NCI-H146 (cell line): Measurements from ENCODE around the gene TMEM163.

Experiments used
- DNase-seq: peaks from one replicate; lab custom pipeline; 2025; lab: John Stamatoyannopoulos, UW

The TMEM163 gene

DNA sequence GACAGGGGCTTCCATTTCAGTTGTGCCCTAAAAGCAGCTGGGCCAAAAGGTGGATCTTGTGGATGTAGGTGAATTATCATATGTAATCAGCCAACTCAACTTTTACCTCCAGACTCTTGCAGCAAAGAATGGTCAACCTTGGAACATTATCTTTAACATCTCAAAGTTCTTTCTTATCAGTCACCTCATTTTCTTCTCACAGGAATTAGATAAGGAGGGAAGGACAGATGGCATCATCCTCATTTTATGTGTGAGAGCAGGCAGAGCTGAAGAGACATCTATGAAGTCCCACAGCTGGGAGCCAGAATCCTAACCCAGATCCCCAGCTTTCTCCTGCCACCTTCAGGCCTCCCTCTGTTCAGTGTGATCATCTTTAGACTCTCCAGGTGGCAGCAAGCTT, 282.9 kb downstream of the TMEM163 start:
- no peak for DNase-seq

- no peak for DNase-seq
These were observed 283.3 kb downstream of the TMEM163 start for GRCh38 chr2:134435505-134435904.

GRCh38 chr2:134433979-134434378, 284.8 kb downstream of the TMEM163 start:
- DNase-seq: no peak

DNA sequence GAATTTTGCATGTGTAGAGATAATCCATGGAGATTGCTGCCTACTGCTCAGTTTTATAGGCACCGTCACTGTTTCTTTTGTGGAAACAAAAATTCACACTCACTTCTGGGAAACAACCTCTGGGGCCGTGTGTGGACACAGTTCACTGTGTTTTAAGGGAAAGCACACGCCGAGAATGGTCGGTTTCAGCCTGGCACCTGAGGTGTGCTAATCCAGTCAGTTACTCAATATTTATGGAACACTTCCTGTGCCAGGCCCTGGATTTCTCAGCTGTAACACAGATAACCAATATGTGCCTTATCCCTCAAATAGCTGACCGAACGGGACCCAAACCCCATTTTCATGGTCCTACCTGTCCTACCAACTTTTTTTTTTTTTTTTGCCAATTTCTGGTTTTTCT, 285.3 kb downstream of the TMEM163 start:
- DNase-seq: no peak

DNA sequence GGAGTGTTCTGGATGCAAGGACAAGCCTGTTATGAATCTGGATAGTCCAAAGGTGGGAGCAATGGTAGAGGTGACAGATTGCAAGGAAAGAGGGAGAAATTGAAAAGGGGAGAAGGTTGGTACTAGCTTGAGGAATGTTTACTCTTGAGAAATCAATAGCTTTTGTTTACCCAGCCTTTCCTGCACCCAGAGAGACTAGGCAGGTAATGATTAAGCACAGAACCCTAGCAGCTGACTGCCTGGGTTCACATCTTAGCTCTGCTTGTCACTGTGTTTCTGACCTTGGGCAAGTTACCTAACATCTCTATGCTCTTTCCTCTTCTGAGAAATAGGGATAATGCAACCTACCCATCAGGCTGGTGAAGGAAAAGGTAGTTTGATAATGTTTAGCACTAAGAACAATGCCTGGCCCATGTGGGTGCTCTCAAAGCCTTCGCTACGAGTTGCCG, 286.3 kb downstream of the TMEM163 start:
- peak; percentile 71 for DNase-seq

DNA sequence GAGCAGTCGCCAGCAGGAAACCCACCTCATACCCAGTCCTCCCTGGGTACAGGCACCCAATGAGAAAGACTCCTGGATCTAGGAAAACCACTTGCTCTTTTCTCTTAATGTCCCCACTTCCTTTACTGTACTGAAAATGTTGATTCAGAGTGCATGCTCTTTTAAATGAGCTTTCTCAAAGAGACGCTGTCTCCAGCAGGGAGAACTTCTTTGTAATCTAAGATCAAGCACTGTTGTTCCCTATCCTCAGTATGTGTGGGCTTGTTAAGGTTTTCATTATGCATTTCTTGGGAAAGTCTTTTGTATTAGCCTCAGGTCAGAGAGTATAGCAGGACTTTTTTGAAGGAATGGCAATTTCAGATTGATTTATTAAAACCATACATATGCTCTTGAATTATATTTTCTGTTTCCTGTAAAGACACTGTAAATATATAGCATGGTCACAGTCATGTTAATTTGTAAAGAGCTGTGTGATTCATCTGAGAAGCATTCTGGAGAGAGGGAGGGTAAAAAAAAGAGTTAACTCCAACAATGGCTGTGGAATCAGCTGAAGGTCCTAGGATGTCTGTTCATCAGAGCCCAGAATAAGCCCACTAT, 286.9 kb downstream of the TMEM163 start:
- DNase-seq: no peak

- no peak for DNase-seq
These were observed 288.9 kb downstream of the TMEM163 start for GRCh38 chr2:134429886-134430285.

DNA sequence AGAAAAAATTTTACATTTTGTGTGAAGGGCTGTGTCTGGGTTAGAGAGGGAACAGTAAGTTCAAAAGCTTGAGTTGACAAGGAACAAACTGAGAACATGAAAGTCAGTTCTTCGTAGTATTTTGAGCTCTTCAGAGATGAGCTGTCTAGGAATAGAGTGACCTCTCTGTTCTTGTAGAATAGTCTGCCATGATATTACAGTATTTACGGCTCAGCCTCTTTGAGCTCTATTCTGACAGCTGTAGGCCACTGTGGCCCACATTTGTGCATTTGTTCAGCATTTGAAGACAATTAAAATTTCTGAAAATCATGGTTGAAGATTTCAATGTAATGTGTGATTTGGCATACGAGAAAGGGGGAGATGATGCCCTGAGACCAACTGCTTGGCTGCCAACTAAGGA, 292.1 kb downstream of the TMEM163 start:
- no peak for DNase-seq

GRCh38 chr2:134425724-134426496, 292.9 kb downstream of the TMEM163 start:
- DNase-seq: no peak

GRCh38 chr2:134421556-134422328, 297.1 kb downstream of the TMEM163 start:
- no peak for DNase-seq

DNA sequence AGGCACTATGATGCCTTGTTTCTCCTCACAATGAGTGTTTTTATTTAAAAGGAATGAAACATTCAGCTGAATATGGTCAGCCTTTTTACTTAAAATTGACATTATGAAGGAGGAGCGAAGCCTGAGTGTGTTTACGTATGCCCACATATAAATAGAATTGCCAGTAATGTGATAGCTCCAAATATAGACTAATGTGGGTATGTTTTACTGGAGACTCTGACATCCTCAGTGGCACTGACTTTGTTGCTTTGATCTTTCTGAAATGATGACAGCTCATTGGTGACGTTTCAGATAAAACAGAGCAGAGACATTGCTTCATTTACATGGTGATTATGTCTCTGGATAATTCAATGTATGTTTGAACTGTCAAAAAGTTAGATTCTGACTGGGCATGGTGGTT, 297.9 kb downstream of the TMEM163 start:
- no peak for DNase-seq

GRCh38 chr2:134420259-134420658, 298.5 kb downstream of the TMEM163 start:
- peak; percentile 17 for DNase-seq

DNA sequence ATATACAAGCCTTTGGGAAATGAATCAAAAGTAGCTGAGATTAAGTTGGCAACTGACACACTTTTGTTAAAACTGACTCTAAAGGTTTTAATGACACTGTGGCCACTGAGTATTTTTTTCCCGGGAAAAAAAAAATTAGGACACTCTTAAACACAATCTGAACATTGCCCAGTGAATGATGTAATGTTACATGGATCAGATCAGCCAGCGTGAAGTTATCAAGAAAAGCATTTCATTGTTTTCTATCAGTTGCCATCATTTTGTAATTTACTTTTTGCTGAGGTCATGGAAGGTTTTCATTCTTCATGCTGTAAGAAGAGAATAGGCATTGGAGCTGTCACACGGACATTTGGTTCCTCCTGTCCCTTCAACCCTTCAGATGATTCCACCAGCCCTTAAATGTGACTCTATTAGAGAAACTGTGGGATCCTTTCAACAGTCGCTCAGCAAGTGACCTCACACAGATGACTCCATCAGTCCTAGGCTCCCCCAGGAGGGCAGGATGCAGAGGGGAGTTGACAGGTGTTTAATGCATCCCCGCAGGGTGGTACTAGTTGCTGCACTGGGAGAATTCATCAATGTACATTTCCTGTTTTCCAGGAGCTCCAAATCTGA, 300.7 kb downstream of the TMEM163 start:
- peak; percentile 34 for DNase-seq

DNA sequence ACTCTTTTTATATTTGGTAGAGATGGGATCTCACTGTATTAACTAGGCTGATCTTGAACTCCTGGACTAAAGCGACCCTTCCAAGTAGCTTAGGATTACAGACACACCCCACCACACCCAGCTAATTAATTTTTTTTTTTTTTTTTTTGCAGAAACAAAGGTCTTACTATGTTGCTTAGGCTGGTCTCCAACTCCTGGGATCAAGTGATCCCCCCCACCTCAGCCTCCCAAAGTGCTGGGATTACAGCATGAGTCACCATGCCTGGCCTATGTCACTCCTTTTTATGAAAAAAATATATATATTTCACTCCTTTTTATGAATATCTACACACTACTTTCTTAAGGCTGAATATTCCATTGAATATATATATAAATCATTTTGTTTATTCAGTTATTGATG, 302.2 kb downstream of the TMEM163 start:
- no peak for DNase-seq

DNA sequence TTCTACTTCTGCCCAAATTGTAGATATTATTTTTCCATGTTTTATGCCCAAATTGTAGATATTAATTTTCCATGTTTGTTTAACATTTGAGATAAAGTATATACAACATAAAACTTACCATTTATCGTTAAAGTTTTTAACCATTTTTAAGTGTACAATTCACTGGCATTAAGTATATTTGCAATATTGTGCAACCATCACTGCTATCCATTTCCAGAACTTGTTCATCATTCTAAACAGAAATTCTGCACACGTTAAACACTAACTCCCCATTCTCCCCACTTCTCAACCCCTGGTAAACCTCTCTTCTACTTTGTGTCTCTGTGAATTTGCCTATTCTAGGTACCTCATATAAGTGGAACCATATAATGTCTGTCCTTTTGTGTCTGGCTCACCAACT, 302.8 kb downstream of the TMEM163 start:
- DNase-seq: no peak

DNA sequence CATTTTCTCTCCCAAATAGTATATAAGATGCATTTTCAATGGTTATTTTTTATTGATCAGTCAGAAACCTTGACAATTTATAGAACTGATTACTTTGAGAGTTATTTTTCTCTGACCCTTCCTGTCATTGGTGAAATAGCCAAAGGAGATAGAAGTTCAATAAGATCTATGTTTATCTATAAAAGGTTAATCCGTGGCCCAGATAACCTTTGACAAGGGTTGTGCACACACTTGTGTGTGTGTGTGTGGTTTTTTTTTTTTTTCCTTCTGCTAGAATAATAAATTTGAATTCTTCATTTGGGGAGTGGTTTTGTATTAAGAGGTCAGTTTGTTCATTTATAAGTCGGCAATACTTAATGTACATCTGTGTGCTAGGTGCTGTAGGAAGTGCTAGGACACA, 304.9 kb downstream of the TMEM163 start:
- no peak for DNase-seq

- DNase-seq: no peak
These were observed 305.4 kb downstream of the TMEM163 start for GRCh38 chr2:134413430-134413829.

- no peak for DNase-seq
These were observed 306.2 kb downstream of the TMEM163 start for GRCh38 chr2:134412639-134412999.

- peak; percentile 94 for DNase-seq
These were observed 306.8 kb downstream of the TMEM163 start for GRCh38 chr2:134411828-134412638.

GRCh38 chr2:134411279-134411827, 307.4 kb downstream of the TMEM163 start:
- DNase-seq: peak; percentile 93

DNA sequence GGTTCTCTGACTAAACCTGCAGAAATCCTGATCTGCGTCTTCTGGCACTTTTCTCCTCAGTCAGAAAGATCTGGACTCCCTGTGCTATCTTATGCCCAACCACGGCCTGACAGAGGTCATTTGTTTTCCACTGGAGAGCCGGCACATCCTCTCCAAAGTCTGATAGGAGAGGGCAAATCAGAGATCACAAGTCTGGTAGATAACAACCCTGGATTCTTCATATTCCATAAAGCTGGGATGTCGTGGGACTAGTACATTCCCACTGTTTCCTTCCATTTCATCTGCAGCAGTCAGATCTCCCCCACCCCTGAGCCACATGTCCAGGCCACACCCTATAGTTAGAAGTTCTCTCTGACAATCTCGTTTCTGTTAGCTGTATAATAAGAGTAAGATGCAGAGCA, 308.0 kb downstream of the TMEM163 start:
- DNase-seq: peak; percentile 44
